ENCODE results near the gene LIF.

The LIF gene

GRCh38 chr22:30190574-30190973 is 56.0 kb downstream of the LIF start:
- no peak for DNase-seq (ENCODE audit: low read depth, low spot score)

Measured in smooth muscle cell of the brain vasculature (primary cell).